Gastrocnemius medialis (tissue), 4 donors: ENCODE measurements around the gene VAPA. TPM values are rescaled to one million over a fixed set of nuclear protein-coding genes. Genes with fewer than 3 reads are reported as not detected.
A peak's percentile ranks its signal among the peaks of the same experiment; 100 is the strongest.

Experiments used
- ATAC-seq, 2 donors: fragments of 150-250 bp; one replicate each; pipeline ENCODE4 v1.9.1; 2016
- DNase-seq, 2 donors: peaks; one replicate each; pipeline ENCODE4 v3.0.0-alpha.2; 2019
- H3K27ac ChIP-seq, 4 donors: fragments of 200-600 bp; sonication (generic); 1 replicate in 1 of 4; 2 replicates in 3 of 4; pipeline ENCODE4 v1.5.1; 2016 to 2018; ENCODE audit warnings: mild to moderate bottlenecking in 2 of 4, moderate library complexity in 1 of 4
- H3K27me3 ChIP-seq, 3 donors: fragments of 200-600 bp; sonication (generic) in 2 of 3; 1 replicate in 1 of 3; 2 replicates in 2 of 3; pipeline versions ENCODE4 v1.5.1 to v1.6.0; 2016 to 2019; ENCODE audit warnings: mild to moderate bottlenecking in 1 of 3, moderate library complexity in 1 of 3
- H3K36me3 ChIP-seq, 2 donors: fragments of 200-600 bp; sonication (generic) in 1 of 2; one replicate each; pipeline ENCODE4 v1.5.1; 2017 to 2018
- H3K4me1 ChIP-seq, 2 donors: fragments of 200-600 bp; sonication (generic) in 1 of 2; one replicate each; pipeline ENCODE4 v1.5.1; 2016 to 2017; ENCODE audit warnings: mild to moderate bottlenecking in 2 of 2
- H3K4me3 ChIP-seq, 4 donors: fragments of 200-600 bp; sonication (generic) in 3 of 4; 1 replicate in 1 of 4; 2 replicates in 3 of 4; pipeline ENCODE4 v1.5.1; 2016 to 2019; ENCODE audit warnings: mild to moderate bottlenecking in 2 of 4
- H3K9me3 ChIP-seq, 3 donors: fragments of 200-600 bp; sonication (generic) in 2 of 3; 1 replicate in 1 of 3; 2 replicates in 2 of 3; pipeline ENCODE4 v1.5.1; 2016 to 2019
- CTCF ChIP-seq, 5 experiments: fragments of 450-650 bp in 3 of 5; fragments of 200-600 bp in 2 of 5; sonication (generic) in 2 of 5; IDR thresholded peaks in 4 of 5; conservative IDR thresholded peaks in 1 of 5; 1 replicate in 4 of 5; 2 replicates in 1 of 5; pipeline ENCODE4 v1.5.1; 2016 to 2019; ENCODE audit warnings: antibody characterized with exemption in 5 of 5, mild to moderate bottlenecking in 3 of 5, moderate library complexity in 3 of 5
- POLR2A ChIP-seq, 2 donors: fragments of 450-650 bp; IDR thresholded peaks; one replicate each; pipeline ENCODE4 v1.6.1; 2017; ENCODE audit warnings: antibody characterized with exemption in 2 of 2, mild to moderate bottlenecking in 2 of 2, moderate library complexity in 2 of 2
- in situ Hi-C, 4 donors: fragments of 200-750 bp; cut with MboI; loops; one replicate each; pipeline versions ENCODE4 v1.15.0 to v1.8.0; 2017; ENCODE audit warnings: low sequenced_read_pairs in 4 of 4
- intact Hi-C: fragments of 100-400 bp; cut with DNase I; formaldehyde crosslinking; loops from one replicate; pipeline ENCODE4 v1.15.1; 2023; ENCODE audit warnings: low total_unique reads
- total RNA-seq, 4 donors: library from RNA; depleted of rRNA; stranded (reverse); fragments of >200 nt; gene quantifications; one replicate each; pipeline versions ENCODE4 v1.1.0 to v1.2.3, GENCODE V29; 2016

VAPA gene
- total RNA-seq, 4 donors from 2014 or later, result 227 to 320 (median 243) TPM

GRCh38 chr18:9916808-9917207 is 3.0 kb downstream of the VAPA start:
- H3K4me1 ChIP-seq, result peaks cover 66 to 67% of the 10 kb centered on the region in 2 donors
- H3K9me3 ChIP-seq, result no peaks in the 10 kb centered on the region
- intact Hi-C loops (loop anchor here (10.0 kb wide), 1 partner anchor 442 kb away; the partner anchor contains the start of gene RALBP1), in situ Hi-C loops (loop anchor here in 2 of 4 donors (25.0 kb wide), 1 partner anchor 105 kb away; no protein-coding TSS in a partner anchor)
- no peak for DNase-seq
- no peak for TF ChIP-seq POLR2A (IDR thresholded peaks at IDR 0.05)
- no peak for TF ChIP-seq CTCF (IDR thresholded peaks at IDR 0.05 in 4 of 5, conservative IDR thresholded peaks at IDR 0.05 in 1 of 5)
- peak overlapping the region; percentile 92 to 99 (median 97) for H3K27ac ChIP-seq
- no peaks in the 10 kb centered on the region for H3K27me3 ChIP-seq
- peak overlapping the region in 1 of 4 donors; percentile 95 for H3K4me3 ChIP-seq
- no peaks in the 10 kb centered on the region for H3K36me3 ChIP-seq
- ATAC-seq, result no peak

- peak overlapping the region in 2 of 4 donors; percentile 1 to 2 for H3K4me3 ChIP-seq
- no peaks in the 10 kb centered on the region for H3K36me3 ChIP-seq
- no peak for DNase-seq
- no peak for TF ChIP-seq CTCF (IDR thresholded peaks at IDR 0.05 in 4 of 5, conservative IDR thresholded peaks at IDR 0.05 in 1 of 5)
- TF ChIP-seq POLR2A (IDR thresholded peaks at IDR 0.05), result no peak
- in situ Hi-C loops (loop anchor here in 2 of 4 donors (25.0 kb wide), 1 partner anchor 106 kb away; no protein-coding TSS in a partner anchor), intact Hi-C loops (loop anchor here (10.0 kb wide), 1 partner anchor 443 kb away; the partner anchor contains the start of gene RALBP1)
- H3K27ac ChIP-seq, result peak overlapping the region; percentile 20 to 99 (median 64)
- no peaks in the 10 kb centered on the region for H3K27me3 ChIP-seq
- H3K4me1 ChIP-seq, result peaks cover 73 to 74% of the 10 kb centered on the region in 2 donors
- no peaks in the 10 kb centered on the region for H3K9me3 ChIP-seq
- ATAC-seq, result no peak
Observed at GRCh38 chr18:9918016-9918680, 4.3 kb downstream of the VAPA start.

DNA sequence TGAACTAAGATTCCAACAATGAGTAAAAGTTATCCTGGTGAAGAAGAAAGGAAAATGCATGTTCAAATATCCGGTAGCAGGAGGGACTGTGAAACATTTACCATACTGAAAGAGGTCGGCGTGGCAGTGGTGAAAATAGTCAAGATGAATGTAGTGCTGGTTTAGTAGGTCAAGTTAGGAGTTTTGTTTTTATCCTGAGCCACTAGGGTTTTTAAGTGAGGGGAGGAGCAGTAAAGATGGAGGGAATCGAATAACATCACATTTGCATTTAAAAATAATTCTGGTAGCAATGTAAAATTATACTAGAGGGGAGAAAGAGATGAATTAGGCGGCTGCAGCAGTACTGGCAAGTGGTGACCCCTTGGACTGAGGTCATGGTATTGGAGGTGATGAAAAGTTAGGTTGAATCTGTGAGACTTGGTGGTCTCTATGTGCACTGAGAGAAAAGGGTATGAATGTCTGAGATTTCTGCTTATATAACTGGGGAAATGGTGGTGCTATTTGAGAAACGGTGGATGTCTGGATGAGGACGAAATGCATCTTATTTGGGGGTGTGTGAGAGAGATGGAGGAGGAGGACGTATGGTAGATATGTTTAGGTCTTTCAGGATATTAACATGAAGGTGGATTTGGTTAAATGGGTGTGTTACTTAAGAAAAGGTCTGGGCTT is 5.9 kb downstream of the VAPA start:
- Histone ChIP-seq H3K4me1 (peaks cover 87 to 89% of the 10 kb centered on the region in 2 donors), H3K9me3 (no peaks in the 10 kb centered on the region), H3K27me3 (no peaks in the 10 kb centered on the region), H3K4me3 (peak overlapping the region in 1 of 4 donors; percentile 13), H3K27ac (peak overlapping the region in 2 of 4 donors; percentile 8 to 39), H3K36me3 (no peaks in the 10 kb centered on the region)
- intact Hi-C loops, result loop anchor here (10.0 kb wide), 1 partner anchor 445 kb away; the partner anchor contains the start of gene RALBP1
- DNase-seq (no peak), ATAC-seq (no peak)
- in situ Hi-C loops, result loop anchor here in 2 of 4 donors (25.0 kb wide), 1 partner anchor 107 kb away; no protein-coding TSS in a partner anchor
- TF ChIP-seq CTCF (IDR thresholded peaks at IDR 0.05 in 4 of 5, conservative IDR thresholded peaks at IDR 0.05 in 1 of 5) (no peak), POLR2A (IDR thresholded peaks at IDR 0.05) (no peak)

GRCh38 chr18:9922592-9923311 is 8.9 kb downstream of the VAPA start:
- in situ Hi-C loops, result loop anchor here in 2 of 4 donors (25.0 kb wide), 1 partner anchor 110 kb away; no protein-coding TSS in a partner anchor
- intact Hi-C loops, result no loop called here

More at GRCh38 chr18:9922592-9923311, 8.9 kb downstream of the VAPA start:
- no peak for ATAC-seq
- H3K27ac ChIP-seq, result peak overlapping the region in 2 of 4 donors; percentile 6 to 19
- no peaks in the 10 kb centered on the region for H3K36me3 ChIP-seq
- no peaks in the 10 kb centered on the region for H3K27me3 ChIP-seq
- DNase-seq, result no peak
- no peak for TF ChIP-seq CTCF (IDR thresholded peaks at IDR 0.05 in 4 of 5, conservative IDR thresholded peaks at IDR 0.05 in 1 of 5)
- TF ChIP-seq POLR2A (IDR thresholded peaks at IDR 0.05), result no peak
- peaks cover 93 to 97% of the 10 kb centered on the region in 2 donors for H3K4me1 ChIP-seq
- H3K9me3 ChIP-seq, result no peaks in the 10 kb centered on the region
- H3K4me3 ChIP-seq, result no peak overlapping the region
